Osteoblast (primary cell): Measurements from ENCODE around the gene GSTO1. TPM values are rescaled to one million over a fixed set of nuclear protein-coding genes. Genes with fewer than 3 reads are reported as not detected.

Experiments
- DNase-seq: peaks from one replicate; pipeline ENCODE4 v3.0.0; 2011; ENCODE audit warnings: low spot score, mixed read lengths; ENCODE audit not compliant: insufficient read length; ENCODE audit errors: missing footprints
- H2AFZ ChIP-seq: 2 replicates; pipeline ENCODE4 v1.6.0; 2011; ENCODE audit warnings: mild to moderate bottlenecking, low read length
- H3K27ac ChIP-seq: 2 replicates; pipeline ENCODE4 v1.5.1; 2011; ENCODE audit warnings: mild to moderate bottlenecking, low read depth, low read length, moderate library complexity
- H3K27me3 ChIP-seq: 2 replicates; pipeline ENCODE4 v1.6.0; 2012; ENCODE audit warnings: mild to moderate bottlenecking, control low read depth, inconsistent platforms, low read length, moderate library complexity; ENCODE audit not compliant: insufficient read depth
- H3K36me3 ChIP-seq: 2 replicates; pipeline ENCODE4 v1.5.1; 2011; ENCODE audit warnings: mild to moderate bottlenecking, low read length, control low read depth, moderate library complexity; ENCODE audit not compliant: insufficient read depth
- H3K4me1 ChIP-seq: 2 replicates; pipeline ENCODE4 v1.5.1; 2011; ENCODE audit warnings: mild to moderate bottlenecking, low read length, control low read depth, moderate library complexity; ENCODE audit not compliant: insufficient read depth
- H3K4me2 ChIP-seq: 2 replicates; pipeline ENCODE4 v1.6.0; 2011; ENCODE audit warnings: mild to moderate bottlenecking, low read length; ENCODE audit not compliant: insufficient read depth
- H3K4me3 ChIP-seq: fragments of 200-600 bp; sonication (generic); 3 replicates; pipeline ENCODE4 v1.5.1; 2012; ENCODE audit warnings: mild to moderate bottlenecking, low read length, inconsistent platforms; ENCODE audit not compliant: insufficient read depth
- H3K79me2 ChIP-seq: 2 replicates; pipeline ENCODE4 v1.6.0; 2012; ENCODE audit warnings: mild to moderate bottlenecking, low read length, control low read depth, inconsistent platforms; ENCODE audit not compliant: insufficient read depth
- H3K9me3 ChIP-seq: 2 replicates; pipeline ENCODE4 v1.5.1; 2011; ENCODE audit warnings: low read depth, low read length, control low read depth
- H4K20me1 ChIP-seq: 2 replicates; pipeline ENCODE4 v1.6.0; 2012; ENCODE audit warnings: mild to moderate bottlenecking, low read length, control low read depth; ENCODE audit not compliant: insufficient read depth
- CTCF ChIP-seq: IDR thresholded peaks from 2 replicates; pipeline ENCODE4 v1.5.1; 2011; ENCODE audit warnings: mild to moderate bottlenecking, low read depth, low read length, moderate library complexity; ENCODE audit errors: extremely low read depth
- total RNA-seq: library from RNA; depleted of rRNA; stranded (reverse); fragments of >200 nt; gene quantifications from 2 replicates; pipeline ENCODE4 v1.2.3, GENCODE V29; 2012

The GSTO1 gene
- total RNA-seq, 1 donor: 149 TPM

GRCh38 chr10:104257235-104257634 lies 2.5 kb downstream of the GSTO1 start:
- DNase-seq: no peak
- Histone ChIP-seq H4K20me1 (peaks cover 21% of the 10 kb centered on the region), H3K27ac (peak overlapping the region; percentile 86), H3K4me2 (peak overlapping the region; percentile 92), H3K27me3 (no peaks in the 10 kb centered on the region), H3K4me3 (peak overlapping the region; percentile 88), H3K79me2 (peaks cover 71% of the 10 kb centered on the region), H3K9me3 (no peaks in the 10 kb centered on the region), H2AFZ (no peak overlapping the region), H3K36me3 (peaks cover 55% of the 10 kb centered on the region), H3K4me1 (peaks cover 48% of the 10 kb centered on the region)
- no peak for TF ChIP-seq CTCF

DNA sequence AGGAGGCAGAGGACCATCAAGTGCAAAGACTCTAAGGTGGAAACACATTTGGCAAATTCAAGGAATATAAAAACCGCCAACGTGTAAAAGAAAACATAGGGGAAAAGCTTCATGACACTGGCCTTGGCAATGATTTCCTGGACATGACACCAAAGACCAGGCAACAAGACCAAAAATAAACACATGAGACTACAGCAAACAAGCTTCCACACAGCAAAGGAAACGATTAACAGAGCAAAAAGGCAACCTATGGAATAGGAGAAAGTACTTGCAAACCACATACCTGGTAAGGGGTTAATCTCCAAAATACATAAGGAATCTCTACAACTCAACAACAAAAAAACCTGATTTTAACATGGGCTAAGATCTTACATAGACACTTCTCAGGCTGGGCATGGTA lies 3.5 kb downstream of the GSTO1 start:
- Histone ChIP-seq H3K4me2 (no peak overlapping the region), H3K36me3 (peaks cover 65% of the 10 kb centered on the region)

DNA sequence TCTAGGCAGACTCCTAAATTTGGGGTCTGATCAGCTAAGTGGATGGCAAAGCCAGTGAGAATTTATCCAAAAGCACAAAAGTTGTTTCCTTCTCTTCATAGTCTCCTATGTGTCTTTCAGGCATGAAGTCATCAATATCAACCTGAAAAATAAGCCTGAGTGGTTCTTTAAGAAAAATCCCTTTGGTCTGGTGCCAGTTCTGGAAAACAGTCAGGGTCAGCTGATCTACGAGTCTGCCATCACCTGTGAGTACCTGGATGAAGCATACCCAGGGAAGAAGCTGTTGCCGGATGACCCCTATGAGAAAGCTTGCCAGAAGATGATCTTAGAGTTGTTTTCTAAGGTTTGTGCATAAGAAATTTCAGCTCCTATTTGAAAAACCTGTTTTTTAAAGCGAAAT lies 4.8 kb downstream of the GSTO1 start:
- no peak for DNase-seq
- no peak overlapping the region for H2AFZ ChIP-seq
- no peak overlapping the region for H3K4me3 ChIP-seq
- H4K20me1 ChIP-seq: peaks cover 23% of the 10 kb centered on the region
- H3K4me1 ChIP-seq: peaks cover 42% of the 10 kb centered on the region
- TF ChIP-seq CTCF: no peak
- peaks cover 90% of the 10 kb centered on the region for H3K79me2 ChIP-seq
- no peak overlapping the region for H3K4me2 ChIP-seq
- no peaks in the 10 kb centered on the region for H3K9me3 ChIP-seq
- H3K27me3 ChIP-seq: no peaks in the 10 kb centered on the region
- H3K27ac ChIP-seq: peak overlapping the region; percentile 51
- peaks cover 78% of the 10 kb centered on the region for H3K36me3 ChIP-seq

More for the DNA sequence above, 3.5 kb downstream of the GSTO1 start:
- Histone ChIP-seq H3K27ac (peak overlapping the region; percentile 86), H3K9me3 (no peaks in the 10 kb centered on the region), H3K79me2 (peaks cover 80% of the 10 kb centered on the region), H3K4me1 (peaks cover 48% of the 10 kb centered on the region), H4K20me1 (peaks cover 21% of the 10 kb centered on the region), H2AFZ (no peak overlapping the region), H3K4me3 (no peak overlapping the region), H3K27me3 (no peaks in the 10 kb centered on the region)
- TF ChIP-seq CTCF: no peak
- no peak for DNase-seq

DNA sequence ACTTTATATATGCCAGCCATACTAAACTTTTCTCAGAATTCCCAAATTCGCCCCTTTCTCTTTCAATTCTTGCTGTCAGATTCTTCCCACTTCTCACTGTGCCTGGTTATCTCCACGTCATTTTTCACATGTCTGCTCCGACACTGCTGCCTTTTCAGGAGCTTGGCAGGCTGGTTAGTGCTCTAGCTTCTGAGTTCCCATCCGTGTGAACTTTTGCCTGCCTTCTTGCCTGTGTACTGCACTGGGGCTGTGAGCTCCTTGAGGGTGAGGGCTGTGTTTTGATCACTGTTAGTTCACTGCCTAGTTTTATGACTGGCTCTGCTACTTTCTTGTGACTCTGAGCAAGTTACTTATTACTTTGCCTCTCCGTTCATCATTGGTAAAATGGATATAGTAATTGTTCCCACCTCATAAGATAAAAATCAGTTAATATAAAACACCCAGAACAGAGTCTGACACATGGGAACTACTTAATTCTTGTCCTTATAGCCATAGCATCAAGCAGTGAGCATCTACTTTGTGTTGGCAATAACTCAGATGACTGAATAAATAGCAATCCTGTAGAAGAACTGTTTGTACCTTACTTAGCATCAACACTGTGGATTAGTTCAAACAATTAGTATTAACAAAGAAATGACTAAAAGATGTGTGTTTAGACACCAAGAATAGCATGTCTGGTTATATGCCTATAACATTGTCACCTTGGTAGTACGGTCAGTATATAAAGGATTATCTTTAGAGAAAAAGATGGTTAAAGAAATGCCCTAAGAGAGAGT lies 5.5 kb downstream of the GSTO1 start:
- Histone ChIP-seq H3K4me3 (no peak overlapping the region), H3K4me2 (peak overlapping the region; percentile 30), H3K9me3 (no peaks in the 10 kb centered on the region), H3K36me3 (peaks cover 85% of the 10 kb centered on the region), H2AFZ (no peak overlapping the region), H3K79me2 (peaks cover 85% of the 10 kb centered on the region), H4K20me1 (peaks cover 25% of the 10 kb centered on the region), H3K4me1 (peaks cover 41% of the 10 kb centered on the region), H3K27me3 (no peaks in the 10 kb centered on the region), H3K27ac (peak overlapping the region; percentile 51)
- TF ChIP-seq CTCF: no peak
- DNase-seq: no peak
